K562 (cell line): ENCODE results near the gene MANBA. TPM values are rescaled to one million over a fixed set of nuclear protein-coding genes. Genes with fewer than 3 reads are reported as not detected.

Experiments used
- ETV6 ChIP-seq, 3 experiments: fragments of 150-350 bp in 1 of 3; sonication (generic) in 1 of 3; formaldehyde crosslinking in 1 of 3; IDR thresholded peaks; 2 replicates each; pipeline versions ENCODE4 v1.6.1 to v1.8.0; 2014 to 2022; ENCODE audit warnings: borderline replicate concordance in 2 of 3, low read depth in 2 of 3, antibody characterized with exemption in 1 of 3, low read length in 1 of 3, mild to moderate bottlenecking in 1 of 3, missing genetic modification reagents in 1 of 3
- HNRNPH1 ChIP-seq: fragments of 200-400 bp; formaldehyde crosslinking; optimal IDR thresholded peaks from 2 replicates; pipeline ENCODE3; 2017; ENCODE audit warnings: low read depth, mild to moderate bottlenecking, low read length, moderate library complexity
- HOXB6 ChIP-seq: fragments of 250-450 bp; sonication (Bioruptor Pico); IDR thresholded peaks from 2 replicates; pipeline ENCODE4 v1.5.1; 2022; ENCODE audit warnings: mild to moderate bottlenecking, borderline replicate concordance
- ID3 ChIP-seq, 2 experiments: fragments of 250-450 bp in 1 of 2; fragments of 450-650 bp in 1 of 2; sonication (Bioruptor Pico) in 1 of 2; IDR thresholded peaks; 2 replicates each; pipeline versions ENCODE4 v1.6.1 to v1.8.0; 2016 to 2021; ENCODE audit warnings: mild to moderate bottlenecking in 2 of 2, moderate library complexity in 2 of 2, missing compliant biosample characterization in 1 of 2, missing genetic modification characterization in 1 of 2
- MEF2D ChIP-seq: conservative IDR thresholded peaks from 2 replicates; pipeline ENCODE4 v1.6.1; 2016; ENCODE audit warnings: low read depth, missing genetic modification characterization, missing compliant biosample characterization
- NCOA1 ChIP-seq: fragments of 450-650 bp; IDR thresholded peaks from 2 replicates; pipeline ENCODE4 v1.6.1; 2016; ENCODE audit warnings: low read depth
- PHB2 ChIP-seq: fragments of 450-650 bp; IDR thresholded peaks from 2 replicates; pipeline ENCODE4 v1.6.1; 2017; ENCODE audit warnings: low read depth
- RFX5 ChIP-seq: IDR thresholded peaks from 2 replicates; pipeline ENCODE4 v1.6.1; 2011; ENCODE audit warnings: low read depth, mild to moderate bottlenecking, improper control_type of control experiment, low read length
- SAP30 ChIP-seq: fragments of 200-600 bp; sonication (generic); IDR thresholded peaks from 2 replicates; pipeline ENCODE4 v1.6.1; 2012; ENCODE audit warnings: borderline replicate concordance, low read depth, mild to moderate bottlenecking, moderate library complexity, low read length, control low read depth, inconsistent platforms; ENCODE audit not compliant: insufficient read depth, poor library complexity, severe bottlenecking
- SP2 ChIP-seq: IDR thresholded peaks from 2 replicates; pipeline ENCODE4 v1.6.1; 2011; ENCODE audit warnings: mild to moderate bottlenecking, low read depth, low read length, moderate library complexity; ENCODE audit not compliant: poor library complexity, severe bottlenecking; ENCODE audit errors: extremely low read depth
- TEAD4 ChIP-seq, 2 experiments: sonication (generic) in 1 of 2; formaldehyde crosslinking in 1 of 2; IDR thresholded peaks; 2 replicates each; pipeline versions ENCODE4 v1.6.1 to v1.8.0; 2012 to 2022; ENCODE audit warnings: borderline replicate concordance in 1 of 2, inconsistent platforms in 1 of 2, low read length in 1 of 2, mild to moderate bottlenecking in 1 of 2, missing genetic modification reagents in 1 of 2
- TGIF2 ChIP-seq: sonication (generic); formaldehyde crosslinking; IDR thresholded peaks from 2 replicates; pipeline ENCODE4 v1.8.1; 2022; ENCODE audit warnings: mild to moderate bottlenecking, missing genetic modification reagents, moderate library complexity
- THRAP3 ChIP-seq: fragments of 450-650 bp; IDR thresholded peaks from 2 replicates; pipeline ENCODE4 v1.6.1; 2016; ENCODE audit warnings: mild to moderate bottlenecking, inconsistent platforms, borderline replicate concordance
- USF1 ChIP-seq: sonication (generic); formaldehyde crosslinking; IDR thresholded peaks from 2 replicates; pipeline ENCODE4 v1.9.0; 2022; ENCODE audit warnings: mild to moderate bottlenecking, missing genetic modification reagents
- YBX1 ChIP-seq: fragments of 450-650 bp; IDR thresholded peaks from 2 replicates; pipeline ENCODE4 v1.7.1; 2016; ENCODE audit warnings: mild to moderate bottlenecking
- ZC3H4 ChIP-seq: sonication (generic); formaldehyde crosslinking; IDR thresholded peaks from 2 replicates; pipeline ENCODE4 v1.9.0; 2021; ENCODE audit warnings: missing genetic modification reagents, borderline replicate concordance
- ZNF274 ChIP-seq: IDR thresholded peaks from 2 replicates; pipeline ENCODE4 v1.6.1; 2011; ENCODE audit warnings: low read depth, mild to moderate bottlenecking, low read length, moderate library complexity, borderline replicate concordance
- polyA plus RNA-seq, 8 experiments: library from polyadenylated mRNA; depleted of rRNA in 4 of 8; stranded (reverse) in 5 of 8; unstranded in 3 of 8; fragments of >200 nt; fragmentation: Nextera tagmentation in 2 of 8; fragmentation: Illumina TruSeq in 1 of 8; extraction: Ambion mirVana in 2 of 8; extraction: Trizol in 1 of 8; gene quantifications; 2 replicates each; pipeline versions ENCODE4 v1.2.1 to v1.2.3, GENCODE V29; 2011 to 2014; ENCODE audit warnings: inconsistent platforms in 1 of 8, missing spikeins in 1 of 8
- total RNA-seq, 7 experiments: library from RNA; depleted of rRNA in 6 of 7; stranded (reverse); fragments of >200 nt in 6 of 7; fragmentation: Illumina TruSeq in 2 of 7; extraction: Trizol in 2 of 7; gene quantifications; 2 replicates each; pipeline versions ENCODE4 v1.2.1 to v1.2.3, GENCODE V29; 2011 to 2021; ENCODE audit warnings: low replicate concordance in 1 of 7
- TF ChIP-seq, protein P1 (sequence below): fragments of 200-400 bp; formaldehyde crosslinking; IDR thresholded peaks from 2 replicates; pipeline ENCODE4 v1.6.1; 2017; ENCODE audit warnings: mild to moderate bottlenecking, low read depth, low read length, moderate library complexity
- TF ChIP-seq, protein P2 (sequence below): sonication (generic); formaldehyde crosslinking; IDR thresholded peaks from 2 replicates; pipeline ENCODE4 v1.8.0; 2022; ENCODE audit warnings: mild to moderate bottlenecking, low read depth, missing genetic modification reagents
- TF ChIP-seq, protein P3 (sequence below): IDR thresholded peaks from 2 replicates; pipeline ENCODE4 v1.6.1; 2014; ENCODE audit warnings: antibody characterized with exemption

Gene MANBA
- total and polyA plus RNA-seq, 9 of the 15 experiments (the other 6 are each of a cell fraction or from before 2014, with no cell fraction given): 1.8 to 12.9 (median 7.7) TPM

GRCh38 chr4:102620697-102621497 is 139.9 kb downstream of the MANBA start (continued):
- no peak for TF ChIP-seq TGIF2 (CRISPR knock-in tag)
- no peak for TF ChIP-seq THRAP3
- TF ChIP-seq NCOA1: no peak
- no peak for TF ChIP-seq SP2
- TF ChIP-seq RFX5: no peak
- TF ChIP-seq ETV6 (IDR thresholded peaks at IDR 0.05; ENCODE audit: borderline replicate concordance in 1 of 2, low read depth in 2 of 2, low read length in 1 of 2): no peak
- no peak for TF ChIP-seq ETV6 (CRISPR knock-in tag; IDR thresholded peaks at IDR 0.05; ENCODE audit: borderline replicate concordance)
- TF ChIP-seq ZNF274: no peak
- no peak for TF ChIP-seq ID3 (CRISPR knock-in tag; IDR thresholded peaks at IDR 0.05)
- TF ChIP-seq ID3 (tag; IDR thresholded peaks at IDR 0.05): no peak
- no peak for TF ChIP-seq USF1
- TF ChIP-seq ZC3H4 (CRISPR knock-in tag): no peak
- TF ChIP-seq, protein P1, sequence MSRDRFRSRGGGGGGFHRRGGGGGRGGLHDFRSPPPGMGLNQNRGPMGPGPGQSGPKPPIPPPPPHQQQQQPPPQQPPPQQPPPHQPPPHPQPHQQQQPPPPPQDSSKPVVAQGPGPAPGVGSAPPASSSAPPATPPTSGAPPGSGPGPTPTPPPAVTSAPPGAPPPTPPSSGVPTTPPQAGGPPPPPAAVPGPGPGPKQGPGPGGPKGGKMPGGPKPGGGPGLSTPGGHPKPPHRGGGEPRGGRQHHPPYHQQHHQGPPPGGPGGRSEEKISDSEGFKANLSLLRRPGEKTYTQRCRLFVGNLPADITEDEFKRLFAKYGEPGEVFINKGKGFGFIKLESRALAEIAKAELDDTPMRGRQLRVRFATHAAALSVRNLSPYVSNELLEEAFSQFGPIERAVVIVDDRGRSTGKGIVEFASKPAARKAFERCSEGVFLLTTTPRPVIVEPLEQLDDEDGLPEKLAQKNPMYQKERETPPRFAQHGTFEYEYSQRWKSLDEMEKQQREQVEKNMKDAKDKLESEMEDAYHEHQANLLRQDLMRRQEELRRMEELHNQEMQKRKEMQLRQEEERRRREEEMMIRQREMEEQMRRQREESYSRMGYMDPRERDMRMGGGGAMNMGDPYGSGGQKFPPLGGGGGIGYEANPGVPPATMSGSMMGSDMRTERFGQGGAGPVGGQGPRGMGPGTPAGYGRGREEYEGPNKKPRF: no peak
- TF ChIP-seq HNRNPH1: no peak
- no peak for TF ChIP-seq HOXB6 (CRISPR knock-in tag)
- TF ChIP-seq MEF2D: peak; percentile 86
- TF ChIP-seq, protein P2, sequence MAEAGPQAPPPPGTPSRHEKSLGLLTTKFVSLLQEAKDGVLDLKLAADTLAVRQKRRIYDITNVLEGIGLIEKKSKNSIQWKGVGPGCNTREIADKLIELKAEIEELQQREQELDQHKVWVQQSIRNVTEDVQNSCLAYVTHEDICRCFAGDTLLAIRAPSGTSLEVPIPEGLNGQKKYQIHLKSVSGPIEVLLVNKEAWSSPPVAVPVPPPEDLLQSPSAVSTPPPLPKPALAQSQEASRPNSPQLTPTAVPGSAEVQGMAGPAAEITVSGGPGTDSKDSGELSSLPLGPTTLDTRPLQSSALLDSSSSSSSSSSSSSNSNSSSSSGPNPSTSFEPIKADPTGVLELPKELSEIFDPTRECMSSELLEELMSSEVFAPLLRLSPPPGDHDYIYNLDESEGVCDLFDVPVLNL (CRISPR knock-in tag): no peak
- TF ChIP-seq TEAD4 (IDR thresholded peaks at IDR 0.05; ENCODE audit: low read length): peak; percentile 50
- TF ChIP-seq TEAD4 (CRISPR knock-in tag; IDR thresholded peaks at IDR 0.05; ENCODE audit: borderline replicate concordance): no peak
- TF ChIP-seq, protein P3, sequence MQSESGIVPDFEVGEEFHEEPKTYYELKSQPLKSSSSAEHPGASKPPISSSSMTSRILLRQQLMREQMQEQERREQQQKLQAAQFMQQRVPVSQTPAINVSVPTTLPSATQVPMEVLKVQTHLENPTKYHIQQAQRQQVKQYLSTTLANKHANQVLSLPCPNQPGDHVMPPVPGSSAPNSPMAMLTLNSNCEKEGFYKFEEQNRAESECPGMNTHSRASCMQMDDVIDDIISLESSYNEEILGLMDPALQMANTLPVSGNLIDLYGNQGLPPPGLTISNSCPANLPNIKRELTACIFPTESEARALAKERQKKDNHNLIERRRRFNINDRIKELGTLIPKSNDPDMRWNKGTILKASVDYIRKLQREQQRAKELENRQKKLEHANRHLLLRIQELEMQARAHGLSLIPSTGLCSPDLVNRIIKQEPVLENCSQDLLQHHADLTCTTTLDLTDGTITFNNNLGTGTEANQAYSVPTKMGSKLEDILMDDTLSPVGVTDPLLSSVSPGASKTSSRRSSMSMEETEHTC: no peak
- TF ChIP-seq YBX1: no peak
- no peak for TF ChIP-seq SAP30
- TF ChIP-seq PHB2: no peak
